PC-3 (cell line): ENCODE data around the gene MIB2.

Source experiments
- EZH2 ChIP-seq: fragments of 300-600 bp; sonication (generic); IDR thresholded peaks from one replicate; pipeline ENCODE4 v1.6.1; 2017; ENCODE audit warnings: antibody characterized with exemption, mild to moderate bottlenecking, low read length; ENCODE audit not compliant: unreplicated experiment
- EZH2phosphoT487 ChIP-seq: fragments of 300-600 bp; sonication (generic); IDR thresholded peaks from 2 replicates; pipeline ENCODE4 v1.6.1; 2018; ENCODE audit warnings: mild to moderate bottlenecking, antibody characterized with exemption, low read length, borderline replicate concordance
- TF ChIP-seq, protein P1 (sequence below): fragments of 300-600 bp; sonication (generic); conservative IDR thresholded peaks from 2 replicates; pipeline ENCODE4 v1.5.1; 2017; ENCODE audit warnings: antibody characterized with exemption, low read depth, mild to moderate bottlenecking, low read length

DNA sequence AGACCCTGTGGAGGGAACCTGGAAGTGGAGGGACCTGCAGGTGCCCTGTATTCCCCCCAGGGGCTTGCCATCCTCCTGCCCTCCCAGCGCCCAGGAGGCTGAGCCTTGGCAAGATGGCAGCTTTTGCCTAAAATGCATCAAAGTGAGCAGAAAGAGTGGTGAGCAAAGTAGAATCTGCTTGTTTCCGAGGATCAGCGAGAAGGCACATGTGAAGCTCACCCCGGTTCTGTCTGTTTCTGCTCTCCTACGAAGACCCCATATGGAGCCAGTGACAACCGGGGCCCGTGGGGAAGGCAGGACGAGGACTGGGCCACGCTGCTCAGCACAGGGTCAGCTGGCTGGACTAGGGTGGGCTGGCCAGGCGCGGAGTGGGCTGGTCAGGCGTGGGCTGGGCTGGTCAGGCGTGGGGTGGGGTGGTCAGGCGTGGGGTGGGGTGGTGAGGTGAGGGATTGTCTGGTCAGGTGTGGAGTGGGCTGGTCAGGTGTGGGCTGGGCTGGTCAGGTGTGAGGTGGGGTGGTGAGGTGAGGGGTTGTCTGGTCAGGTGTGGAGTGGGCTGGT, 10.2 kb upstream of the MIB2 start:
- TF ChIP-seq, protein P1, sequence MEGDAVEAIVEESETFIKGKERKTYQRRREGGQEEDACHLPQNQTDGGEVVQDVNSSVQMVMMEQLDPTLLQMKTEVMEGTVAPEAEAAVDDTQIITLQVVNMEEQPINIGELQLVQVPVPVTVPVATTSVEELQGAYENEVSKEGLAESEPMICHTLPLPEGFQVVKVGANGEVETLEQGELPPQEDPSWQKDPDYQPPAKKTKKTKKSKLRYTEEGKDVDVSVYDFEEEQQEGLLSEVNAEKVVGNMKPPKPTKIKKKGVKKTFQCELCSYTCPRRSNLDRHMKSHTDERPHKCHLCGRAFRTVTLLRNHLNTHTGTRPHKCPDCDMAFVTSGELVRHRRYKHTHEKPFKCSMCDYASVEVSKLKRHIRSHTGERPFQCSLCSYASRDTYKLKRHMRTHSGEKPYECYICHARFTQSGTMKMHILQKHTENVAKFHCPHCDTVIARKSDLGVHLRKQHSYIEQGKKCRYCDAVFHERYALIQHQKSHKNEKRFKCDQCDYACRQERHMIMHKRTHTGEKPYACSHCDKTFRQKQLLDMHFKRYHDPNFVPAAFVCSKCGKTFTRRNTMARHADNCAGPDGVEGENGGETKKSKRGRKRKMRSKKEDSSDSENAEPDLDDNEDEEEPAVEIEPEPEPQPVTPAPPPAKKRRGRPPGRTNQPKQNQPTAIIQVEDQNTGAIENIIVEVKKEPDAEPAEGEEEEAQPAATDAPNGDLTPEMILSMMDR = no peak
- TF ChIP-seq EZH2phosphoT487 = no peak
- no peak for TF ChIP-seq EZH2
